ENCODE measurements around the gene ADAMTS3. TPM values are rescaled to one million over a fixed set of nuclear protein-coding genes. Genes with fewer than 3 reads are reported as not detected.

ADAMTS3 gene
- total and polyA plus RNA-seq, 2 experiments from 2014 or later, result 1.2 to 3.7 TPM

- no peak for TF ChIP-seq ZNF462 (CRISPR knock-in tag; IDR thresholded peaks at IDR 0.05)
Measured at GRCh38 chr4:72553540-72554337, 15.3 kb downstream of the ADAMTS3 start (continued).

GRCh38 chr4:72552447-72552846 lies 16.6 kb downstream of the ADAMTS3 start:
- H3K27ac Mint-ChIP-seq, result peak overlapping the region; percentile 2; the same call in 1 of the 2 replicates
- no peaks in the 10 kb centered on the region for H3K9me2 ChIP-seq (ENCODE audit: insufficient read depth)
- H3K4me3 ChIP-seq, result no peak overlapping the region
- no peaks in the 10 kb centered on the region for H3K4me1 ChIP-seq (ENCODE audit: insufficient read depth)
- ATAC-seq, result no peak
- H3K9me3 Mint-ChIP-seq, result no peaks in the 10 kb centered on the region
- no peaks in the 10 kb centered on the region for H3K36me3 ChIP-seq (ENCODE audit: insufficient read depth)
- H3K27ac ChIP-seq (ENCODE audit: low read depth), result no peak overlapping the region
- H3K27me3 Mint-ChIP-seq (ENCODE audit: insufficient read depth, low read depth, poor library complexity), result no peaks in the 10 kb centered on the region
- DNase-seq (ENCODE audit: low spot score), result no peak
- H3K36me3 Mint-ChIP-seq (ENCODE audit: low read depth), result 0 out of 3 replicates have a peak, but pooled peaks cover 3% of the 10 kb centered on the region
- H3K4me1 Mint-ChIP-seq, result peaks cover 6% of the 10 kb centered on the region; the same call in 2 of the 3 replicates
- H3F3A ChIP-seq (replicated peaks; ENCODE audit: low read depth), result no peaks in the 10 kb centered on the region
- no peak overlapping the region for H3K4me3 Mint-ChIP-seq
- H3K27me3 ChIP-seq (ENCODE audit: insufficient read depth), result no peaks in the 10 kb centered on the region
- H4K20me1 ChIP-seq (replicated peaks; ENCODE audit: insufficient read depth), result no peaks in the 10 kb centered on the region
- H3K4me2 ChIP-seq, result no peak overlapping the region
- H2AFZ ChIP-seq, result no peak overlapping the region; the same call in 1 of the 2 replicates
- H3K79me2 ChIP-seq (replicated peaks; ENCODE audit: insufficient read depth), result no peaks in the 10 kb centered on the region
- no peak for TF ChIP-seq CTCF (conservative IDR thresholded peaks at IDR 0.05; ENCODE audit: low read depth in 2 of 2)
- no peak for TF ChIP-seq EZH2 (IDR thresholded peaks at IDR 0.05; ENCODE audit: low read depth, unreplicated experiment)
- TF ChIP-seq REST (IDR thresholded peaks at IDR 0.05; ENCODE audit: unreplicated experiment), result no peak
- TF ChIP-seq NANOG (IDR thresholded peaks at IDR 0.05; ENCODE audit: borderline replicate concordance), result no peak
- no peak for TF ChIP-seq JUNB (IDR thresholded peaks at IDR 0.05; ENCODE audit: unreplicated experiment)
- no peak for TF ChIP-seq ZNF331 (CRISPR knock-in tag; IDR thresholded peaks at IDR 0.05; ENCODE audit: low read depth)
